ENCODE data around the gene VWF. TPM values are rescaled to one million over a fixed set of nuclear protein-coding genes. Genes with fewer than 3 reads are reported as not detected.
A peak's percentile ranks its signal among the peaks of the same experiment; 100 is the strongest.

Gene VWF
- total RNA-seq, 1 experiment from 2014 or later: not detected

GRCh38 chr12:6074427-6074826, 50.0 kb downstream of the VWF start:
- CTCF ChIA-PET: no interaction called here
- no peaks in the 10 kb centered on the region for H3K79me2 ChIP-seq (ENCODE audit: low read length)
- H4K20me1 ChIP-seq (ENCODE audit: low read length): no peaks in the 10 kb centered on the region
- ATAC-seq (no peak), DNase-seq (no peak)
- H3K9me3 ChIP-seq (ENCODE audit: low read length): no peaks in the 10 kb centered on the region
- no peak overlapping the region for H3K27ac ChIP-seq (ENCODE audit: low read length)
- H3F3A ChIP-seq (ENCODE audit: low read length, unreplicated experiment): no peaks in the 10 kb centered on the region
- intact Hi-C loops (cut with micrococcal nuclease): no loop called here
- no peak overlapping the region for H3K9ac ChIP-seq (ENCODE audit: low read length)
- H2AFZ ChIP-seq (ENCODE audit: low read length): no peak overlapping the region
- no peak overlapping the region for H3K4me3 ChIP-seq (ENCODE audit: low read length)
- TF ChIP-seq EZH2 (IDR thresholded peaks at IDR 0.05; ENCODE audit: low read length, unreplicated experiment) (no peak), EZH2phosphoT487 (IDR thresholded peaks at IDR 0.05; ENCODE audit: borderline replicate concordance, low read length) (no peak), CTCF (conservative IDR thresholded peaks at IDR 0.05; ENCODE audit: low read depth, low read length) (no peak)
- H3K9me2 ChIP-seq (replicated peaks; ENCODE audit: low read length): no peaks in the 10 kb centered on the region
- BruUV-seq (replicated peaks): no TSS peak
- no peaks in the 10 kb centered on the region for H3K27me3 ChIP-seq (ENCODE audit: low read length)
- H3K4me1 ChIP-seq (ENCODE audit: insufficient read depth, low read length): peaks cover 4% of the 10 kb centered on the region; the same call in 1 of the 2 replicates
- no peak overlapping the region for H3K4me2 ChIP-seq (ENCODE audit: low read length)
- H3K36me3 ChIP-seq (ENCODE audit: low read depth, low read length): no peaks in the 10 kb centered on the region
- POLR2A ChIA-PET (ENCODE audit: unreplicated experiment): no interaction called here

- no peaks in the 10 kb centered on the region for H3K36me3 ChIP-seq (ENCODE audit: low read depth, low read length)
- ATAC-seq (no peak), DNase-seq (no peak)
- H3K4me3 ChIP-seq (ENCODE audit: low read length): no peak overlapping the region
- no peaks in the 10 kb centered on the region for H3F3A ChIP-seq (ENCODE audit: low read length, unreplicated experiment)
- no peak overlapping the region for H3K4me2 ChIP-seq (ENCODE audit: low read length)
- no peak overlapping the region for H3K9ac ChIP-seq (ENCODE audit: low read length)
- H3K4me1 ChIP-seq (ENCODE audit: insufficient read depth, low read length): peaks cover 9% of the 10 kb centered on the region; the same call in 1 of the 2 replicates
- intact Hi-C loops (cut with micrococcal nuclease): no loop called here
- H2AFZ ChIP-seq (ENCODE audit: low read length): no peak overlapping the region
- no peaks in the 10 kb centered on the region for H3K9me2 ChIP-seq (replicated peaks; ENCODE audit: low read length)
- no peaks in the 10 kb centered on the region for H3K27me3 ChIP-seq (ENCODE audit: low read length)
- CTCF ChIA-PET: no interaction called here
- H3K79me2 ChIP-seq (ENCODE audit: low read length): no peaks in the 10 kb centered on the region
- TF ChIP-seq EZH2 (IDR thresholded peaks at IDR 0.05; ENCODE audit: low read length, unreplicated experiment) (no peak), EZH2phosphoT487 (IDR thresholded peaks at IDR 0.05; ENCODE audit: borderline replicate concordance, low read length) (no peak), CTCF (conservative IDR thresholded peaks at IDR 0.05; ENCODE audit: low read depth, low read length) (no peak)
- no peaks in the 10 kb centered on the region for H4K20me1 ChIP-seq (ENCODE audit: low read length)
- BruUV-seq (replicated peaks): no TSS peak
- H3K27ac ChIP-seq (ENCODE audit: low read length): no peak overlapping the region
- POLR2A ChIA-PET (ENCODE audit: unreplicated experiment): no interaction called here
- H3K9me3 ChIP-seq (ENCODE audit: low read length): no peaks in the 10 kb centered on the region
Measured at GRCh38 chr12:6073426-6073825, 51.0 kb downstream of the VWF start.

GRCh38 chr12:6072302-6072752, 52.1 kb downstream of the VWF start:
- Histone ChIP-seq H3K36me3 (ENCODE audit: low read depth, low read length) (no peaks in the 10 kb centered on the region), H3K4me1 (ENCODE audit: insufficient read depth, low read length) (peaks cover 9% of the 10 kb centered on the region; the same call in 1 of the 2 replicates), H3F3A (ENCODE audit: low read length, unreplicated experiment) (no peaks in the 10 kb centered on the region), H4K20me1 (ENCODE audit: low read length) (no peaks in the 10 kb centered on the region), H3K27me3 (ENCODE audit: low read length) (no peaks in the 10 kb centered on the region), H3K4me3 (ENCODE audit: low read length) (no peak overlapping the region), H3K9me2 (replicated peaks; ENCODE audit: low read length) (no peaks in the 10 kb centered on the region), H3K9ac (ENCODE audit: low read length) (no peak overlapping the region), H3K79me2 (ENCODE audit: low read length) (no peaks in the 10 kb centered on the region), H3K27ac (ENCODE audit: low read length) (no peak overlapping the region), H3K9me3 (ENCODE audit: low read length) (no peaks in the 10 kb centered on the region), H3K4me2 (ENCODE audit: low read length) (no peak overlapping the region), H2AFZ (ENCODE audit: low read length) (no peak overlapping the region)
- ChIA-PET POLR2A (ENCODE audit: unreplicated experiment) (no interaction called here), CTCF (no interaction called here)
- ATAC-seq (no peak), DNase-seq (peak; percentile 36)
- intact Hi-C loops (cut with micrococcal nuclease): no loop called here
- TF ChIP-seq CTCF (conservative IDR thresholded peaks at IDR 0.05; ENCODE audit: low read depth, low read length) (no peak), EZH2phosphoT487 (IDR thresholded peaks at IDR 0.05; ENCODE audit: borderline replicate concordance, low read length) (no peak), EZH2 (IDR thresholded peaks at IDR 0.05; ENCODE audit: low read length, unreplicated experiment) (no peak)
- BruUV-seq (replicated peaks): no TSS peak

Measured in PC-3 (cell line).